Measurements from ENCODE around the gene CNOT3.

The CNOT3 gene

DNA sequence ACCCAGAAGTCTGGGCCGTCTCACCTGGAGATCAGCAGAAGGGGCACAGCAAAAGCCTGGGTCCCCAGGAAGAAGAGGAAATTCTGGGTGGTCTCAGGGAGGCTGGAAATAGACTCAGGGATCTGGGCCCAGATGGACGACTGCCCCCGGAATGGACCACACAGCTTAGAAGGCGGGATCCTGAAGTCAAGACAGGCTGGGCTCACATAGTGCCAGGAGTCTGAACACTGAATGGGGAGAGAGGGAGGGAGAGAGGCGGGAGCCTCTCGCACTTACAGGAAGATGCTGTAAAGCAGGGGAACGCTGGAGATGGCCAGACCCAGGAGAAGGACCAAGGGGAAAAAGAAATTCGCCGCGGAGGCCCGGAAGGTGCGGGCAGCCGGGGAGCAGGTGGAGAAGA lies 23.3 kb downstream of the CNOT3 start:
- H3K4me3 ChIP-seq (ENCODE audit: low read depth, low read length): peak overlapping the region; percentile 88

GRCh38 chr19:54162241-54162805 lies 24.8 kb downstream of the CNOT3 start:
- Histone ChIP-seq H3K27me3 (ENCODE audit: control insufficient read depth, insufficient read depth, low read length) (no peaks in the 10 kb centered on the region), H3K4me3 (ENCODE audit: low read depth, low read length) (peak overlapping the region; percentile 42), H3K9me3 (ENCODE audit: control insufficient read depth, low read length) (no peaks in the 10 kb centered on the region), H3K4me1 (peaks cover 13% of the 10 kb centered on the region), H3K27ac (no peak overlapping the region), H3K79me2 (peaks cover 3% of the 10 kb centered on the region), H3K4me2 (ENCODE audit: low read length) (peak overlapping the region; percentile 75), H2AFZ (no peak overlapping the region), H3K9ac (no peak overlapping the region), H3K36me3 (ENCODE audit: control insufficient read depth, insufficient read depth, low read length) (no peaks in the 10 kb centered on the region)
- TF ChIP-seq, protein P1, sequence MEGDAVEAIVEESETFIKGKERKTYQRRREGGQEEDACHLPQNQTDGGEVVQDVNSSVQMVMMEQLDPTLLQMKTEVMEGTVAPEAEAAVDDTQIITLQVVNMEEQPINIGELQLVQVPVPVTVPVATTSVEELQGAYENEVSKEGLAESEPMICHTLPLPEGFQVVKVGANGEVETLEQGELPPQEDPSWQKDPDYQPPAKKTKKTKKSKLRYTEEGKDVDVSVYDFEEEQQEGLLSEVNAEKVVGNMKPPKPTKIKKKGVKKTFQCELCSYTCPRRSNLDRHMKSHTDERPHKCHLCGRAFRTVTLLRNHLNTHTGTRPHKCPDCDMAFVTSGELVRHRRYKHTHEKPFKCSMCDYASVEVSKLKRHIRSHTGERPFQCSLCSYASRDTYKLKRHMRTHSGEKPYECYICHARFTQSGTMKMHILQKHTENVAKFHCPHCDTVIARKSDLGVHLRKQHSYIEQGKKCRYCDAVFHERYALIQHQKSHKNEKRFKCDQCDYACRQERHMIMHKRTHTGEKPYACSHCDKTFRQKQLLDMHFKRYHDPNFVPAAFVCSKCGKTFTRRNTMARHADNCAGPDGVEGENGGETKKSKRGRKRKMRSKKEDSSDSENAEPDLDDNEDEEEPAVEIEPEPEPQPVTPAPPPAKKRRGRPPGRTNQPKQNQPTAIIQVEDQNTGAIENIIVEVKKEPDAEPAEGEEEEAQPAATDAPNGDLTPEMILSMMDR (IDR thresholded peaks at IDR 0.05): no peak

More for the DNA sequence above, 23.3 kb downstream of the CNOT3 start:
- peaks cover 13% of the 10 kb centered on the region for H3K4me1 ChIP-seq
- peaks cover 3% of the 10 kb centered on the region for H3K79me2 ChIP-seq
- no peaks in the 10 kb centered on the region for H3K27me3 ChIP-seq (ENCODE audit: control insufficient read depth, insufficient read depth, low read length)
- no peaks in the 10 kb centered on the region for H3K9me3 ChIP-seq (ENCODE audit: control insufficient read depth, low read length)
- H3K4me2 ChIP-seq (ENCODE audit: low read length): peak overlapping the region; percentile 79
- no peak overlapping the region for H2AFZ ChIP-seq
- no peaks in the 10 kb centered on the region for H3K36me3 ChIP-seq (ENCODE audit: control insufficient read depth, insufficient read depth, low read length)
- no peak overlapping the region for H3K9ac ChIP-seq
- TF ChIP-seq, protein P1 (IDR thresholded peaks at IDR 0.05): no peak
- H3K27ac ChIP-seq: no peak overlapping the region

GRCh38 chr19:54162884-54163283 lies 25.3 kb downstream of the CNOT3 start:
- no peak overlapping the region for H3K27ac ChIP-seq
- H3K27me3 ChIP-seq (ENCODE audit: control insufficient read depth, insufficient read depth, low read length): no peaks in the 10 kb centered on the region
- H3K4me2 ChIP-seq (ENCODE audit: low read length): peak overlapping the region; percentile 75
- peaks cover 3% of the 10 kb centered on the region for H3K79me2 ChIP-seq
- H3K36me3 ChIP-seq (ENCODE audit: control insufficient read depth, insufficient read depth, low read length): no peaks in the 10 kb centered on the region
- no peak overlapping the region for H3K9ac ChIP-seq
- peaks cover 13% of the 10 kb centered on the region for H3K4me1 ChIP-seq
- peak overlapping the region; percentile 42 for H3K4me3 ChIP-seq (ENCODE audit: low read depth, low read length)
- H3K9me3 ChIP-seq (ENCODE audit: control insufficient read depth, low read length): no peaks in the 10 kb centered on the region
- H2AFZ ChIP-seq: no peak overlapping the region
- TF ChIP-seq, protein P1 (IDR thresholded peaks at IDR 0.05): no peak

GRCh38 chr19:54164369-54165068 lies 27.0 kb downstream of the CNOT3 start:
- no peaks in the 10 kb centered on the region for H3K36me3 ChIP-seq (ENCODE audit: control insufficient read depth, insufficient read depth, low read length)
- peaks cover 8% of the 10 kb centered on the region for H3K4me1 ChIP-seq
- TF ChIP-seq, protein P1 (IDR thresholded peaks at IDR 0.05): no peak
- no peaks in the 10 kb centered on the region for H3K79me2 ChIP-seq
- H3K27ac ChIP-seq: no peak overlapping the region
- no peak overlapping the region for H3K4me2 ChIP-seq (ENCODE audit: low read length)
- H3K4me3 ChIP-seq (ENCODE audit: low read depth, low read length): no peak overlapping the region
- H3K9ac ChIP-seq: no peak overlapping the region
- H3K9me3 ChIP-seq (ENCODE audit: control insufficient read depth, low read length): no peaks in the 10 kb centered on the region
- H2AFZ ChIP-seq: no peak overlapping the region
- H3K27me3 ChIP-seq (ENCODE audit: control insufficient read depth, insufficient read depth, low read length): no peaks in the 10 kb centered on the region

GRCh38 chr19:54165222-54165621 lies 27.7 kb downstream of the CNOT3 start:
- H3K36me3 ChIP-seq (ENCODE audit: control insufficient read depth, insufficient read depth, low read length): no peaks in the 10 kb centered on the region
- no peaks in the 10 kb centered on the region for H3K9me3 ChIP-seq (ENCODE audit: control insufficient read depth, low read length)
- H3K4me1 ChIP-seq: peaks cover 6% of the 10 kb centered on the region
- H2AFZ ChIP-seq: no peak overlapping the region
- H3K27me3 ChIP-seq (ENCODE audit: control insufficient read depth, insufficient read depth, low read length): no peaks in the 10 kb centered on the region
- H3K27ac ChIP-seq: no peak overlapping the region
- H3K79me2 ChIP-seq: no peaks in the 10 kb centered on the region
- H3K9ac ChIP-seq: no peak overlapping the region
- TF ChIP-seq, protein P1 (IDR thresholded peaks at IDR 0.05): no peak
- H3K4me3 ChIP-seq (ENCODE audit: low read depth, low read length): no peak overlapping the region
- H3K4me2 ChIP-seq (ENCODE audit: low read length): no peak overlapping the region

All from parathyroid adenoma (tissue), 2 donors.